PC-3 (cell line): ENCODE measurements around the gene USP50.

Source experiments
- CTCF ChIP-seq: fragments of 300-600 bp; sonication (generic); conservative IDR thresholded peaks from 2 replicates; pipeline ENCODE4 v1.5.1; 2017; ENCODE audit warnings: antibody characterized with exemption, low read depth, mild to moderate bottlenecking, low read length
- EZH2 ChIP-seq: fragments of 300-600 bp; sonication (generic); IDR thresholded peaks from one replicate; pipeline ENCODE4 v1.6.1; 2017; ENCODE audit warnings: antibody characterized with exemption, mild to moderate bottlenecking, low read length; ENCODE audit not compliant: unreplicated experiment
- EZH2phosphoT487 ChIP-seq: fragments of 300-600 bp; sonication (generic); IDR thresholded peaks from 2 replicates; pipeline ENCODE4 v1.6.1; 2018; ENCODE audit warnings: mild to moderate bottlenecking, antibody characterized with exemption, low read length, borderline replicate concordance

GRCh38 chr15:50543556-50543955 is 2.9 kb downstream of the USP50 start:
- TF ChIP-seq CTCF (no peak), EZH2 (no peak), EZH2phosphoT487 (no peak)
